NB4 (cell line): ENCODE results near the gene MAGI2.

Experiments
- DNase-seq: peaks from one replicate; pipeline ENCODE4 v3.0.0; 2010; ENCODE audit warnings: low read depth
- H3K4me3 ChIP-seq: one replicate; pipeline ENCODE4 v1.5.1; 2011; ENCODE audit warnings: mild to moderate bottlenecking, low read depth, low read length, moderate library complexity
- CTCF ChIP-seq: IDR thresholded peaks from one replicate; pipeline ENCODE4 v1.5.1; 2012; ENCODE audit warnings: low read depth, low read length
- MAX ChIP-seq: IDR thresholded peaks from 2 replicates; pipeline ENCODE4 v1.6.1; 2011; ENCODE audit warnings: low read depth, low read length
- MYC ChIP-seq: IDR thresholded peaks from 2 replicates; pipeline ENCODE4 v1.6.1; 2011; ENCODE audit warnings: low read depth, low read length
- POLR2A ChIP-seq: IDR thresholded peaks from 2 replicates; pipeline ENCODE4 v1.6.1; 2011; ENCODE audit warnings: mild to moderate bottlenecking; ENCODE audit not compliant: insufficient read length; ENCODE audit errors: extremely low read depth

Gene MAGI2

GRCh38 chr7:78189762-78190161 lies 1263.7 kb downstream of the MAGI2 start:
- no peak for DNase-seq
- TF ChIP-seq POLR2A (no peak), MAX (no peak), CTCF (no peak), MYC (no peak)

GRCh38 chr7:78185149-78185745 lies 1268.2 kb downstream of the MAGI2 start:
- no peak overlapping the region for H3K4me3 ChIP-seq
- TF ChIP-seq POLR2A (no peak), MYC (no peak), MAX (no peak), CTCF (no peak)
- DNase-seq, result no peak

More at GRCh38 chr7:78189762-78190161, 1263.7 kb downstream of the MAGI2 start:
- H3K4me3 ChIP-seq, result no peak overlapping the region

GRCh38 chr7:78184299-78184698 lies 1269.2 kb downstream of the MAGI2 start:
- H3K4me3 ChIP-seq, result no peak overlapping the region
- TF ChIP-seq POLR2A, result no peak
- TF ChIP-seq MYC, result no peak
- TF ChIP-seq MAX, result no peak
- TF ChIP-seq CTCF, result no peak
- no peak for DNase-seq

GRCh38 chr7:78179827-78180477 lies 1273.5 kb downstream of the MAGI2 start:
- no peak overlapping the region for H3K4me3 ChIP-seq
- no peak for DNase-seq
- TF ChIP-seq CTCF (no peak), MAX (no peak), MYC (no peak), POLR2A (no peak)

- no peak for TF ChIP-seq POLR2A
- TF ChIP-seq CTCF, result no peak
- no peak for TF ChIP-seq MAX
- no peak for TF ChIP-seq MYC
- no peak overlapping the region for H3K4me3 ChIP-seq
- no peak for DNase-seq
Measured at GRCh38 chr7:78179211-78179610, 1274.3 kb downstream of the MAGI2 start.

GRCh38 chr7:78178319-78178718 lies 1275.1 kb downstream of the MAGI2 start:
- no peak overlapping the region for H3K4me3 ChIP-seq

More at GRCh38 chr7:78178319-78178718, 1275.1 kb downstream of the MAGI2 start:
- no peak for DNase-seq
- TF ChIP-seq MAX (no peak), POLR2A (no peak), MYC (no peak), CTCF (no peak)
